HEK293T (cell line): ENCODE measurements around the gene FAM20C.
"Not testable (repeated sequence)": the region's sequence is repeated elsewhere in the genome, so short reads cannot be mapped to it uniquely, and the experiment has no call there.

Source experiments
- CTCF ChIA-PET: fragments of 350-600 bp; formaldehyde crosslinking; extraction: SDS; loops from one replicate; lab custom pipeline; 2021; ENCODE audit warnings: antibody characterized with exemption, inconsistent platforms; lab: Yijun Ruan, JAX
- POLR2A ChIA-PET: fragments of 350-600 bp; formaldehyde crosslinking; extraction: SDS; loops from one replicate; lab custom pipeline; 2020; ENCODE audit warnings: antibody characterized with exemption, inconsistent platforms; lab: Yijun Ruan, JAX
- DNase-seq: peaks from one replicate; pipeline ENCODE4 v3.0.0; 2012; ENCODE audit warnings: mixed read lengths; ENCODE audit errors: extremely low spot score
- ARNT ChIP-seq: fragments of 450-650 bp; IDR thresholded peaks from 2 replicates; pipeline ENCODE4 v1.6.1; 2017; ENCODE audit warnings: mild to moderate bottlenecking
- BHLHE40 ChIP-seq: fragments of 450-650 bp; IDR thresholded peaks from 2 replicates; pipeline ENCODE4 v1.6.1; 2016; ENCODE audit warnings: mild to moderate bottlenecking, moderate library complexity, borderline replicate concordance
- CTBP1 ChIP-seq: fragments of 450-650 bp; IDR thresholded peaks from 2 replicates; pipeline ENCODE4 v1.6.1; 2016; ENCODE audit warnings: borderline replicate concordance
- ELF4 ChIP-seq: fragments of 450-650 bp; IDR thresholded peaks from 2 replicates; pipeline ENCODE4 v1.6.1; 2017; ENCODE audit warnings: antibody characterized with exemption
- FOXA1 ChIP-seq: fragments of 450-650 bp; IDR thresholded peaks from 2 replicates; pipeline ENCODE4 v1.6.1; 2016; ENCODE audit warnings: mild to moderate bottlenecking
- FOXK2 ChIP-seq: fragments of 450-650 bp; IDR thresholded peaks from 2 replicates; pipeline ENCODE4 v1.6.1; 2016; ENCODE audit warnings: mild to moderate bottlenecking
- FOXM1 ChIP-seq: fragments of 450-650 bp; IDR thresholded peaks from 2 replicates; pipeline ENCODE4 v1.6.1; 2017; ENCODE audit warnings: mild to moderate bottlenecking, borderline replicate concordance
- HDGF ChIP-seq: fragments of 450-650 bp; IDR thresholded peaks from 2 replicates; pipeline ENCODE4 v1.6.1; 2017; ENCODE audit warnings: antibody characterized with exemption, borderline replicate concordance
- L3MBTL2 ChIP-seq: fragments of 450-650 bp; conservative IDR thresholded peaks from 2 replicates; pipeline ENCODE4 v1.6.1; 2016; ENCODE audit warnings: mild to moderate bottlenecking
- LEF1 ChIP-seq: fragments of 450-650 bp; IDR thresholded peaks from 2 replicates; pipeline ENCODE4 v1.6.1; 2017; ENCODE audit warnings: mild to moderate bottlenecking, borderline replicate concordance
- NFRKB ChIP-seq: fragments of 450-650 bp; IDR thresholded peaks from 2 replicates; pipeline ENCODE4 v1.6.1; 2016; ENCODE audit warnings: mild to moderate bottlenecking, moderate library complexity
- SP1 ChIP-seq: fragments of 450-650 bp; IDR thresholded peaks from 2 replicates; pipeline ENCODE4 v1.6.1; 2017
- SUZ12 ChIP-seq: fragments of 450-650 bp; IDR thresholded peaks from 2 replicates; pipeline ENCODE4 v1.6.1; 2016; ENCODE audit warnings: mild to moderate bottlenecking
- TARDBP ChIP-seq: fragments of 450-650 bp; IDR thresholded peaks from 2 replicates; pipeline ENCODE4 v1.6.1; 2016
- ZNF384 ChIP-seq: fragments of 450-650 bp; IDR thresholded peaks from 2 replicates; pipeline ENCODE4 v1.6.1; 2016
- TF ChIP-seq, protein P1 (sequence below): fragments of 450-650 bp; IDR thresholded peaks from 2 replicates; pipeline ENCODE4 v1.6.1; 2016

Gene FAM20C

GRCh38 chr7:295155-296154, 103.1 kb downstream of the FAM20C start:
- CTCF ChIA-PET: no interaction called here
- TF ChIP-seq L3MBTL2: no peak
- TF ChIP-seq ZNF384: no peak
- no peak for TF ChIP-seq SUZ12
- TF ChIP-seq BHLHE40: no peak
- no peak for TF ChIP-seq ELF4
- TF ChIP-seq, protein P1, sequence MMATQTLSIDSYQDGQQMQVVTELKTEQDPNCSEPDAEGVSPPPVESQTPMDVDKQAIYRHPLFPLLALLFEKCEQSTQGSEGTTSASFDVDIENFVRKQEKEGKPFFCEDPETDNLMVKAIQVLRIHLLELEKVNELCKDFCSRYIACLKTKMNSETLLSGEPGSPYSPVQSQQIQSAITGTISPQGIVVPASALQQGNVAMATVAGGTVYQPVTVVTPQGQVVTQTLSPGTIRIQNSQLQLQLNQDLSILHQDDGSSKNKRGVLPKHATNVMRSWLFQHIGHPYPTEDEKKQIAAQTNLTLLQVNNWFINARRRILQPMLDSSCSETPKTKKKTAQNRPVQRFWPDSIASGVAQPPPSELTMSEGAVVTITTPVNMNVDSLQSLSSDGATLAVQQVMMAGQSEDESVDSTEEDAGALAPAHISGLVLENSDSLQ: no peak
- no peak for TF ChIP-seq NFRKB
- no peak for TF ChIP-seq HDGF
- TF ChIP-seq CTBP1: no peak
- TF ChIP-seq SP1: no peak
- no peak for TF ChIP-seq FOXA1
- no peak for TF ChIP-seq FOXK2
- TF ChIP-seq LEF1: no peak
- TF ChIP-seq TARDBP: no peak
- TF ChIP-seq ARNT: no peak
- no peak for TF ChIP-seq FOXM1
- DNase-seq: no peak
- POLR2A ChIA-PET: no interaction called here

DNA sequence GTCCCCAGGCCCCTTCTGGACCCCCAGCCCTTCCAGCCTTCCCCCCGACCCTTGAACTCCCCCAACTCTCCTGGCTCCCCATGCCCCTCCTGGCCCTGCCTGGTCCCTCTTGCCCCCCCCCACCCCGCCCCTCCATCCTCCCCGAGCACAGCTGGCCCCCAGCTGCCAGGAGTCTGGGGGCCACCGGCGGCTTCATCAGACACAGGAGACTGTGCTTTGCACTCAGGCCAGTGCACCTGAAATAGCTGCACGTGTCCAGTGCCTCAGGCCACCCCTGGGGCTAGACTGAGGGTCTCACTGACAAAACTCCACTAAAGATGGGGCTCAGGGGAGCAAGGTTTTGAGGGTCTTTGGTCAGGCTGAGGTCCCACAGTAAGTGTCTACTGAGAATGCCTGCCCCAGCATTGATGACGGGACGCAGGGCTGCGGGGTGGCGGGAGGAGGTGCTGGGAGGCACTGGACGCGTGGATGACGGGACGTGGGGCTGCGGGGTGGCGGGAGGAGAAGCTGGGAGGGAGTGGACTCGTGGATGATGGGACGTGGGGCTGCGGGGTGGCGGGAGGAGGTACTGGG, 104.1 kb downstream of the FAM20C start:
- ChIA-PET CTCF (no interaction called here), POLR2A (no interaction called here)
- DNase-seq: no peak
- TF ChIP-seq FOXA1 (no peak), HDGF (no peak), BHLHE40 (no peak), L3MBTL2 (no peak), SP1 (no peak), SUZ12 (no peak), FOXM1 (no peak), ZNF384 (no peak), CTBP1 (no peak), FOXK2 (no peak), LEF1 (no peak), TARDBP (no peak), ELF4 (no peak), NFRKB (no peak), ARNT (no peak)
- TF ChIP-seq, protein P1: no peak

GRCh38 chr7:297141-297540, 104.8 kb downstream of the FAM20C start:
- CTCF ChIA-PET, DNase-seq, POLR2A ChIA-PET: not testable (repeated sequence)

GRCh38 chr7:297611-298374, 105.4 kb downstream of the FAM20C start:
- CTCF ChIA-PET: no interaction called here
- POLR2A ChIA-PET: no interaction called here
- no peak for TF ChIP-seq SUZ12
- no peak for TF ChIP-seq ARNT
- no peak for DNase-seq

- POLR2A ChIA-PET: no interaction called here
- DNase-seq: no peak
- CTCF ChIA-PET: no interaction called here
- TF ChIP-seq FOXM1: no peak
- TF ChIP-seq HDGF: no peak
- no peak for TF ChIP-seq LEF1
Measured at GRCh38 chr7:298375-298702, 106.0 kb downstream of the FAM20C start.

DNA sequence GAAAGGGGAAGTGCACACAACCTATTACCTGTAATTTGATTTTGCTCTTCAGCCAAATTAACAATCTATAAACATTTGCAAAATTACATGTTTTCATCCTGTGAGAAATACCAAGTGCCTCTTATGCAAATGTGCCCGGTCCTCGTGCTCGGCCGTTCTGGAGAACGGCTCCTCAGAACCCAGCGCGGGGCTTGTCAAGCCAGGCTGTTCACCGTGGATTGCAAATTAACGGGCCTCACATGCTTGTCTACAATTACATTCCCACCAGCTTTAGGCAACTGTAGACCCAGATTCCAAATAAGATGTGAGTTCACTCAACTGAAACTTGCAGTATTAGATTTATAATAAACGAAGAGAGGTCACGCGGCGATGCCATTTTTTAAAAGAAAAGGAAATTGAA, 106.4 kb downstream of the FAM20C start:
- TF ChIP-seq ARNT (no peak), FOXK2 (no peak), TARDBP (no peak), BHLHE40 (no peak)
- ChIA-PET POLR2A (no interaction called here), CTCF (no interaction called here)
- no peak for DNase-seq

- TF ChIP-seq ELF4 (no peak), FOXA1 (no peak), BHLHE40 (no peak), HDGF (no peak), NFRKB (no peak), LEF1 (no peak), SUZ12 (no peak), ZNF384 (no peak), L3MBTL2 (no peak), CTBP1 (no peak), FOXK2 (no peak), TARDBP (no peak), SP1 (no peak)
- TF ChIP-seq, protein P1: no peak
- POLR2A ChIA-PET: no interaction called here
Measured at GRCh38 chr7:299169-299568, 106.8 kb downstream of the FAM20C start.

More at GRCh38 chr7:299169-299568, 106.8 kb downstream of the FAM20C start:
- CTCF ChIA-PET: no interaction called here
- DNase-seq: no peak
